Measurements from ENCODE around the gene RGS6.

GRCh38 chr14:72332046-72332445 is 399.8 kb downstream of the RGS6 start:
- TF ChIP-seq, protein P1, sequence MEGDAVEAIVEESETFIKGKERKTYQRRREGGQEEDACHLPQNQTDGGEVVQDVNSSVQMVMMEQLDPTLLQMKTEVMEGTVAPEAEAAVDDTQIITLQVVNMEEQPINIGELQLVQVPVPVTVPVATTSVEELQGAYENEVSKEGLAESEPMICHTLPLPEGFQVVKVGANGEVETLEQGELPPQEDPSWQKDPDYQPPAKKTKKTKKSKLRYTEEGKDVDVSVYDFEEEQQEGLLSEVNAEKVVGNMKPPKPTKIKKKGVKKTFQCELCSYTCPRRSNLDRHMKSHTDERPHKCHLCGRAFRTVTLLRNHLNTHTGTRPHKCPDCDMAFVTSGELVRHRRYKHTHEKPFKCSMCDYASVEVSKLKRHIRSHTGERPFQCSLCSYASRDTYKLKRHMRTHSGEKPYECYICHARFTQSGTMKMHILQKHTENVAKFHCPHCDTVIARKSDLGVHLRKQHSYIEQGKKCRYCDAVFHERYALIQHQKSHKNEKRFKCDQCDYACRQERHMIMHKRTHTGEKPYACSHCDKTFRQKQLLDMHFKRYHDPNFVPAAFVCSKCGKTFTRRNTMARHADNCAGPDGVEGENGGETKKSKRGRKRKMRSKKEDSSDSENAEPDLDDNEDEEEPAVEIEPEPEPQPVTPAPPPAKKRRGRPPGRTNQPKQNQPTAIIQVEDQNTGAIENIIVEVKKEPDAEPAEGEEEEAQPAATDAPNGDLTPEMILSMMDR (conservative IDR thresholded peaks at IDR 0.05 in 1 of 2, IDR thresholded peaks at IDR 0.05 in 1 of 2; ENCODE audit: low read depth in 1 of 2, low read length in 2 of 2), result no peak
- TF ChIP-seq EZH2 (IDR thresholded peaks at IDR 0.05; ENCODE audit: low read length, missing control alignments), result no peak

Data from fibroblast of lung (primary cell).